SH-SY5Y (cell line): Measurements from ENCODE around the gene EFNB2.

Experiments used
- GATA2 ChIP-seq: IDR thresholded peaks from 2 replicates; pipeline ENCODE4 v1.6.1; 2011; ENCODE audit warnings: mild to moderate bottlenecking, low read depth, low read length
- GATA3 ChIP-seq: IDR thresholded peaks from 2 replicates; pipeline ENCODE4 v1.6.1; 2011; ENCODE audit warnings: low read depth, mild to moderate bottlenecking, low read length, moderate library complexity

GRCh38 chr13:106466691-106467426 lies 68.6 kb downstream of the EFNB2 start:
- TF ChIP-seq GATA3 = no peak
- no peak for TF ChIP-seq GATA2
